Measurements from ENCODE around the gene C17orf113. TPM values are rescaled to one million over a fixed set of nuclear protein-coding genes. Genes with fewer than 3 reads are reported as not detected.

C17orf113 gene
- total RNA-seq, 2 experiments from 2014 or later = 0.04 to 0.08 TPM

DNA sequence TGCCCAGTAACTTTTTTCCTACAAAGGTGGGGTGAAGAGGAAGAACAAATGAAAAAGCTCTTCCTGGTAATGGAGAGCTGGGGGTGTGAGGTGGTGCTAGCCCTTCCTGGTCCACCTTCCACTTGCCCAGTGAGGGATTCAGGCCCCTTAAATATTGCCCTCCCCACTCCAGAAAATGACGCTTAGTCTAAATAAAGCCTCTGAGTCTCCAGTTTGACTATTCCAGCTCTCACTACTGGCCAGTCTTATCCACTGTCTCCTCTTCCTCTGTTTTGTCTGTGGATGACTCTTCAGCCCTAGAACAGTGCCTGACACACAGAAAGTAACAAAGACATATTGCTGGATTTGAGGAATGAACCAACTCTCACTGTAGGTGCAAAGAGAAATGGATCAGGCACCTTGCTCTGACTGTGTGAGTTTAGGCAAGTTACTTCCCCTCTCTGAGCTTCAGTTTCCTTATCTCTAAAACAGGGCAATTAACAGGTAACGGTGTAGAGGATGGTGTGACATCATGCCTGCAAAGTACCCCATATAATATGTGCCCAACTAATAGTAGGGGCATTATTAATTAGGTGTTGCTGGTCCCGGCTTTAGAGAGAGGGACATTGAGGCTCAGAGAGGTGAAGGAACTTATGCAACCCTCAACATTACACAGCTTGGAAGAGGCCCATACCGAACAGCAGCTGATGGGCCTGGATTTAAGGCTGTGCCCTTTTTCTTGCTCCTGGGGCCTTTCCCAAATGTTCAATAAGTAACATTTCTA is 26.6 kb upstream of the C17orf113 start:
- CTCF ChIA-PET = interaction anchor here (0.6 kb wide), 1 partner anchor 25 kb away, joined by 3 read pairs; no protein-coding TSS in a partner anchor
- POLR2A ChIA-PET = no interaction called here

- ChIA-PET CTCF (no interaction called here), POLR2A (no interaction called here)
Measured at GRCh38 chr17:42075789-42076188, 25.4 kb upstream of the C17orf113 start.

DNA sequence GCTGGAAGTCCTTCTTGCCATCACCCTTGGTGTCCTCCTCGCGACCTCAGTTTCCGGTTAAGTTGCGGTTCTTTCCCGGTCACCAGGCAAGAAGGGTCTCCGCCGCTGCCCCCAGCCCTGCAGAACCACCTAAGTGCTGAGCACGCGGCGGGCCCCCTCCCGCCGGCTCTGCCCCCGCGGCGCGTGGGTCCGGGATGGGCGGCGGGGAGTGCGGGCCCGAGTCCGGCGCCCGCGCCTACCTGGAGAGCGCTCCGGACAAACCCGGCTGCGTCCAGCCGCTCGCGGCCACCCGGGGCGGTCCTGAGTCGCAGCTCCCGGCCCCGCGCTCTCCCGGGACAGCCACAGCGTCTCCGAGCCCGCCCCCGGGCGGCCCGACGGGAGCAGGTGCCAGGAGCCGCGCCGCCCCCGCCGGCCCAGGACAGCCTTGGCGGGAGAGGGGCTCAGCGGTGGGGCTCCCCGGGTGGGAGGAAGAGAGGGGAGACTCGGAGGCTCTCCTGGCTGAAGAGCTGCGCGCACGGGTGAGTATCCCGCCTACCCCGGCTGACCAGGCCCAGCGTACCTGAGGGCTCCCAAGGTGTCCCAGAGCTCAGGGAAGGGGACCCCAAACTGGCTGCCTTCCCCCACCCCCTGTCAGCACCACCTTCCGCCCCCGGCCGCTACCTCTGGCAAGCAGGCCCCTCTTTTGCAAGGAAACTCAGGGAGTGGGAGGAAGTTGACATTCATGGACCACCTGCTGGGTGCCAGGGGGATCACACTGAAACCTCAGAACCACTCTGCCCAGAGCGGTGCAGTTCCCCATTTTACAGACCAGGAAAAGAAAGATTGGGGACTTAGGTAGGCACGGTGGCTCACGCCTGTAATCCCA is 22.2 kb upstream of the C17orf113 start:
- ChIA-PET POLR2A (interaction anchor here (0.5 kb wide), 1 partner anchor 468 kb away, joined by 3 read pairs; no protein-coding TSS in a partner anchor), CTCF (interaction anchor here (0.5 to 2.4 kb wide), 6 partner anchors 24 to 122 kb away, joined by 3 to 10 read pairs (median 4); no protein-coding TSS in a partner anchor)

DNA sequence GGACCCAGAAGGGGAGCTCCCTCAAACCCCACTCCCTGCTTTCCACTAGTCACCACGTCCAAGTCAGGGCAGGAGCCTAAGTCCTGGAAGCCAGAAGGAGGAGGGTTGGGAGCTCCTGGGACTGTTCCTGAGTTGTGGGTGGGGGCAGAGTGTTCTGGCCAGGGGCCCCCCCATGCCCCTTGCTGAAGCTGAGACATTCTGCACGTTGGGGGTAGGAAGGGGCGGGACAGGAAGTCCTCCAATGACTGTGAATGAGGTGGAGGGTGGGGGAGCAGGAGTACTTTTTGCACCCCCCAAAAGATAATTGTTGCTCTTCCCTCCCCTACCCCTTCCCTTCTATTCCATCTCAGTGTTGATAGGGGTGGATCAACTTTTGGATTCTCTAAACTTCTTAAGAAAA is 21.4 kb upstream of the C17orf113 start:
- POLR2A ChIA-PET = no interaction called here
- CTCF ChIA-PET = interaction anchor here (1.0 to 2.4 kb wide), 5 partner anchors 25 to 100 kb away, joined by 3 to 10 read pairs (median 4); no protein-coding TSS in a partner anchor

- CTCF ChIA-PET = interaction anchor here (0.6 to 2.4 kb wide), 5 partner anchors 15 to 1785 kb away, joined by 3 to 13 read pairs (median 4); partner anchors contain the start of gene DHX58
- POLR2A ChIA-PET = no interaction called here
Measured at GRCh38 chr17:42068979-42069378, 18.6 kb upstream of the C17orf113 start.

DNA sequence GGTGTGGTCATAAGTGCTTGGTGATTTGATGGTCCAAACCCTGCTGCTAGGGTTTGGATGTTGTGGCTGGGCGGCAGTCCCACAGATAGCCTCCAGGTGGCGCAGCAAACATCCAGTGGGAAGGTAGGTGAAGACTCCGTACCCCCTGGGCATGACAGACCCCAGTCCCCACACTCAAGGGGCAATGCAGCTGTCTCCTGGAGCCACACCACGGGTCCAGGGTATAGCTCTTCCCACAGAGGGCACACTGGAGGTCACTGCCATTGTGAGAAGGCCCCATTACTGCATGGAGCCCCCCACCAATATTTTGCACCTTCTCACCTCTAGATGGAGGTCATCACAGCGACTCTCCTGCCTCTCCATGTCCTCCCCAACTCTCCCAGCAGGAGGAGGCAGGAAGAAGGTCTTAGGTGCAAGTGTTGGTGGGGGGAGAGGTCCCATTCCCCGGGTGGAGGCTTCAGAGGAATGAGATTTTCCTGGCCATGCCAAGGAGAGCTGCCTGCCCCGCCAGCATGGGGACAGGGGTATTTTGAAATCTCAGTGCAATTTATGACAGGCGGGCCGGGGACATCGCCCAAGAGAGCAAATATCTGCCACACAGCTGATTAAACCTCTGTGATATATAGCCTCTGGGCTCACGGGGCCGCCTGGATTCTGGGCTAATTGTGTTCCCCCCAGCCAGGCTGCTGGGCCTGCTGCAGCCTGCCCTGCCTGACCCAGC is 17.1 kb upstream of the C17orf113 start:
- ChIA-PET CTCF (interaction anchor here (0.6 to 2.4 kb wide), 15 partner anchors 12 to 1054 kb away, joined by 3 to 13 read pairs (median 4); partner anchors contain the start of gene DHX58), POLR2A (interaction anchor here (0.6 kb wide), 1 partner anchor 155 kb away, joined by 4 read pairs; no protein-coding TSS in a partner anchor)

GRCh38 chr17:42065201-42065600 is 14.8 kb upstream of the C17orf113 start:
- POLR2A ChIA-PET = no interaction called here
- CTCF ChIA-PET = interaction anchor here (0.9 to 1.6 kb wide), 6 partner anchors 34 to 116 kb away, joined by 3 to 6 read pairs (median 4); partner anchors contain the start of gene KCNH4

DNA sequence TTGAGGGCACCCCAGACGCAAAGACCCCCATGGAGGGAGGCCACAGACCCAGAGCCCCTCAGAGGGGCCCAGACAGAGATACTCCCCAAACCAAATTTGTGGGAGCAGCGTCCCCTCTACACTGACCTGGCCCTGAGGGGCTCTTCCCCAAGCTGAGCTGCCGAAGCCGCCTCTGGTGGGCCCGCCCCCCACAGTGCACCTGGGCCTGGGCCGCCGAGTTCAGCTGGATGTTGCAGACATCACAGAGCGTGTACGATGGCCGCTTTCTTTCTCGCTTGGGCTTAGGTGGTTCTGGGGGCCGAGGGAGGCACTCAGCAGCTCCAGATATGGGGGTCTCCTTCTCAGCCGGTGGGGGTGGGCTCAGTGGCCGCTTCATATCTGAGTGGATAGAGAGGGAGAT is 12.3 kb upstream of the C17orf113 start:
- POLR2A ChIA-PET = no interaction called here
- CTCF ChIA-PET = no interaction called here

GRCh38 chr17:42061646-42062487 is 11.5 kb upstream of the C17orf113 start:
- POLR2A ChIA-PET = no interaction called here

GRCh38 chr17:42060231-42060630 is 9.8 kb upstream of the C17orf113 start:
- CTCF ChIA-PET = interaction anchor here (0.6 kb wide), 2 partner anchors 80 to 84 kb away, joined by 4 read pairs; no protein-coding TSS in a partner anchor

More at GRCh38 chr17:42061646-42062487, 11.5 kb upstream of the C17orf113 start:
- CTCF ChIA-PET = no interaction called here

DNA sequence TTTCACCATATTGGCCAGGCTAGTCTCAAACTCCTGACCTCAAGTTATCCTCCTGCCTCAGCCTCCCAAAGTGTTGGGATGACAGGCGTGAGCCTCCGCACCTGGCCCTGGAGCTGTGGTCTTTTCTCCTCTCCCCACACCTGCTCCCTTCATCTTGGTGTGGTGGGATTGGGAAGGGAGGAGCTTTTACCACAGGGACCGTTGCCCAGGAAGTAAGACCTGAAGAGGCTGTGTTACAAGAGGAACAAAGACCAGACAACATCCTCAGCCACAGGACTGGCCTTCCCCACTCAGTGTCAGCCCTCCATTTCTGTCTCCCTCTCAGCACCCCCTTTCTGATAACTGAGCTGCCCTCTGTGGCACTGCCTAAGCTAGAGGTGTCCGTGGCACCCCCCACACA is 9.4 kb upstream of the C17orf113 start:
- ChIA-PET CTCF (interaction anchor here (0.6 kb wide), 2 partner anchors 80 to 85 kb away, joined by 4 read pairs; no protein-coding TSS in a partner anchor), POLR2A (no interaction called here)

More at GRCh38 chr17:42060231-42060630, 9.8 kb upstream of the C17orf113 start:
- POLR2A ChIA-PET = no interaction called here

GRCh38 chr17:42058063-42058462 is 7.7 kb upstream of the C17orf113 start:
- POLR2A ChIA-PET = no interaction called here
- CTCF ChIA-PET = no interaction called here

GRCh38 chr17:42056635-42057034 is 6.2 kb upstream of the C17orf113 start:
- POLR2A ChIA-PET = no interaction called here
- CTCF ChIA-PET = interaction anchor here (1.0 to 2.1 kb wide), 3 partner anchors 11 to 45 kb away, joined by 3 to 6 read pairs (median 3); no protein-coding TSS in a partner anchor

DNA sequence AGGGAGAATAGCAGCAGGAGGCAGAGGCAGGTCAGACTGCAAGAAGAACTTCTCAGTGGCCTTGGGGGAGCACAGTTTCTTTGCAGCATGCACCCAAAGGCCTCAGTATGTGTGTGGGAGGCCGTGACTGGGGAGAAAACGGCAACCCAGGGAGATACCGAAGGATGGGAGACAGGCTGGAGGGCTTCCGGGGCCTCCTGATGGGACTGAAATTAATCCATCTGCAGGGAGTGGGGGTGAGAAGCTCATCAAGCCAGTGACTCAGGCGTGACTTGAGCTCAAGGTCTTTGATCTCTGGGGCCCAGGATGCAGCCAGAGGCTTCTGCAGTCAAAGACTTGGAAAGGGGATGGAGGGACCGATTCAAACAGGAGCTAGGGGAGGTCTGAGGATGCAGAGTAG is 5.1 kb upstream of the C17orf113 start:
- CTCF ChIA-PET = interaction anchor here (0.9 to 2.1 kb wide), 3 partner anchors 12 to 93 kb away, joined by 3 to 6 read pairs (median 3); no protein-coding TSS in a partner anchor
- POLR2A ChIA-PET = no interaction called here

GRCh38 chr17:42055027-42055426 is 4.6 kb upstream of the C17orf113 start:
- POLR2A ChIA-PET = no interaction called here

GRCh38 chr17:42053731-42054500 is 3.5 kb upstream of the C17orf113 start:
- ChIA-PET CTCF (interaction anchor here (1.3 to 1.9 kb wide), 2 partner anchors 14 kb away, joined by 3 to 4 read pairs; no protein-coding TSS in a partner anchor), POLR2A (no interaction called here)

More at GRCh38 chr17:42055027-42055426, 4.6 kb upstream of the C17orf113 start:
- CTCF ChIA-PET = interaction anchor here (1.4 to 2.1 kb wide), 2 partner anchors 12 to 47 kb away, joined by 3 to 6 read pairs; no protein-coding TSS in a partner anchor

GRCh38 chr17:42052346-42052877 is 2.0 kb upstream of the C17orf113 start:
- ChIA-PET CTCF (no interaction called here), POLR2A (no interaction called here)

All from activated CD8-positive, alpha-beta memory T cell treated with anti-CD3 and anti-CD28 coated beads for 36 hours (primary cell).